GM10847 (cell line): Measurements from ENCODE around the gene IPMK.

Experiments used
- POLR2A ChIP-seq: IDR thresholded peaks from 2 replicates; pipeline ENCODE4 v1.6.1; 2011; ENCODE audit not compliant: insufficient read length; ENCODE audit errors: extremely low read depth

Gene IPMK

DNA sequence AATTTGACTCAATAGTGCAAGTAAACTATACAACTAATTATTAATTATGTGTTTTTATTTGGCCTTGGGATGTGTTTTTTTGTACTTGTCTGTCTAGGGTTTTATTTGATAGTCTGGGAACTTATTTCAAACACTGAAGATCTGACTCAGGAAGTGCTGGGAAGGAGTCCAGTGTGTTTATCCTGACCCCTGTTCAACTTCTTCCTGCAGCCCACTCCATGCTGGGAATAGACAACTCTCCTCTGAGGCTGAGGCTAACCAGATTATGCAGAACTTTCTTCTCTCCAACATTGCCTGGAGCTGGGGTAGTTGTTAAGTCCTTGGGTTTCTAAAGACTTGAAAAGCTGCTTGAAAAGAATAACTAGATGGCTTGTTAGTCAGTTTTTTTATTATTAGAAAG, 8.2 kb upstream of the IPMK start:
- TF ChIP-seq POLR2A: no peak

DNA sequence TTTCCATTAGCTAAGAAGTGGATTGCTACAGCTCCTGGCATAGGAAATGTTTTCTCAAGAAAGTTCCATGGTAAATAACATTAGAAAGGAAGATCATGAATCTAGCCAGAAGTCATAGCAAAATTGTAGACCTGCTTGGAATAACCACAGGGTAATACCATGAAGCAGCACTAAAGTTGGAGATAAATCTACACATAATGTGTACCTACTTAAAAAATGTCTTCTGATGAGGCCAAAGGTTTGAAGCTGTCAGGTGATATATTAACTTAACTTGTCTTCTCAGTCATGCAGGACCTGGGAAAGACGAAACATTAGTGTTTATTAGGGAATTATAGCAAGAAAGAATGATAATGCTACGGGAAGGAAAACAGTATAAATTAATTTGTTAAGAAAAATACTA, 7.6 kb upstream of the IPMK start:
- TF ChIP-seq POLR2A: no peak

DNA sequence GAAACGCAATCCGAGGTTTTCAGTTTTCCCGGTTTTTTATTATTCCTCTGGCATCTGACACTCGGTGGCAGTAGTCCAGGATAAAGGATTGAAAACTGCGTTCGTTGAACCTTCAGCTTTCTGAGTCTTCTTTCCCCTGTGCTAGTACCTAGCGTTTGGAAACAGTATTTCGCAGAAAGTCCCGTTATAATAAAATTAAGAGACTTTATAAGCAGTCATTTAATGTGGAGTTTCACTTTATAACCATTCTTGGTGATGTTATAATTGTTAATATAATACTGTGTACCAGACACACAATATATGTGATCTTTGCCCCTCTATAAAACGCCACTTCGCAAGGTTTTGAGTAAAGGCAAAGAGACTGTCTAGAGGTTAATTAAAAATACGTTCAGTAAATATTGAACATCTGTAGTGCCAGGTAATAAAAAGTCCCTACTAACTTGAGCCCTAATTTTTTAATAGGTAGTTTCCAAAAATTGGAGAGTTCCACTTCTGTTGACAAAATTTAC, 2.1 kb upstream of the IPMK start:
- TF ChIP-seq POLR2A: no peak

DNA sequence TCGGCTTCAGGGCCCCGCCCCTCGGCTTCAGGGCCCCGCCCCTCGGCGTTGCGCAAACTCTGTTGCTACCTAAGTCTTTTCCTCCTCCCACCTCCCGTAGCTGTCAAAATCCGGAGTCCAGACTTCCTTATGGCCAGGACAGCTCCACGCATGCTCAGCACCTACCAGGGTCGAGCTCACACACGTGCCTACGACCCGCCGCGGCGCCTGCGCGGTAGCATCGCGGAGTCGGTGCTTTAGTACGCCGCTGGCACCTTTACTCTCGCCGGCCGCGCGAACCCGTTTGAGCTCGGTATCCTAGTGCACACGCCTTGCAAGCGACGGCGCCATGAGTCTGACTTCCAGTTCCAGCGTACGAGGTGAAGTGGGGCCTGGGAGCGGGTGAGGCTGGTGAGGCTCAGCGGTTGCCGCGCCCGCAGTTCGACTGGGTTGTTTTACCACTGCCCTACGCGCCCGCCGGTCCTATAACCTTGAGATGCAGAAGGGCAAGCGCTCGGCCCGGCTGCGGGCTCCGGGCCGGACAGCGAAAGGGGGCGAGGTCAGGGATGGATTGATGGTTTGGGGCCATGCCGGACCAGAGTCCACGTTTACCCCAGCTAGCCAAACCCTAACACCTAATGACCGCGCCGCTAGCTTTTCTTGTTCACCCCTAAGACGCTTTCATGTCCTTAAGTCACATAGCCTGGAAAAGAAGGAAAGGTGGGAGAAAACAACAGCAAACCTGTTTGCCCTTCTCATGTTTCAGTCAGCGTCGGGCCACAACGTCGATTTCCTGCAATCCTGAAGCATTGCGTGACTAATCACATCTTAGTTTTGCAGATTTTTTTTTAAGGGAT, 1.5 kb upstream of the IPMK start, which contains the start of gene CISD1:
Gene CISD1, plus strand, starts transcription at position 217 of the 836 bp plus-strand sequence. Its CDS starts 112 bp downstream, at position 329.
- TF ChIP-seq POLR2A: peak; percentile 84

DNA sequence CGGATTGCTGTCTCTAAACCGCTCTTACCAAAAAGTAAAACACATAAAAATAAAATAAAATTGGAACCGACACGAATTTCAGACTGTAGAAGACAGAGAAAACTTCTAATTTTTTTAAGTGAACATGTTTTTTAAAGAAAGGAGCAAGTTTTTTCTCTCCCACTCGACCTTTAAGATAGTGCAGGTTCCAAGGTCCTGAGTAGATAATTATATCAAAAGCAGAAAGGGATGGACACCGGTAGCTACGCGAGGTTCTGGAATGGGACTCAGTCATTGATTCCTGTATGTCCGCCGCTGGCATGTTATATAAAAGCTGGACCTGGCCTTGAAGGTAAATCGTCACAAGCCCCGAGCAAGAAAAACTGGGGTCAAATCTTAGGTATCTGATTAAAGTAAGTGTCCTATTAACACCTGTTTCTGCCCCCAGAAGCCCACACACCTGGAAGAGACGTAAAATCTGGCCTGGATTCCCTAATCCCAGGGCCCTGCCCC, 806 bp upstream of the IPMK start:
- no peak for TF ChIP-seq POLR2A

DNA sequence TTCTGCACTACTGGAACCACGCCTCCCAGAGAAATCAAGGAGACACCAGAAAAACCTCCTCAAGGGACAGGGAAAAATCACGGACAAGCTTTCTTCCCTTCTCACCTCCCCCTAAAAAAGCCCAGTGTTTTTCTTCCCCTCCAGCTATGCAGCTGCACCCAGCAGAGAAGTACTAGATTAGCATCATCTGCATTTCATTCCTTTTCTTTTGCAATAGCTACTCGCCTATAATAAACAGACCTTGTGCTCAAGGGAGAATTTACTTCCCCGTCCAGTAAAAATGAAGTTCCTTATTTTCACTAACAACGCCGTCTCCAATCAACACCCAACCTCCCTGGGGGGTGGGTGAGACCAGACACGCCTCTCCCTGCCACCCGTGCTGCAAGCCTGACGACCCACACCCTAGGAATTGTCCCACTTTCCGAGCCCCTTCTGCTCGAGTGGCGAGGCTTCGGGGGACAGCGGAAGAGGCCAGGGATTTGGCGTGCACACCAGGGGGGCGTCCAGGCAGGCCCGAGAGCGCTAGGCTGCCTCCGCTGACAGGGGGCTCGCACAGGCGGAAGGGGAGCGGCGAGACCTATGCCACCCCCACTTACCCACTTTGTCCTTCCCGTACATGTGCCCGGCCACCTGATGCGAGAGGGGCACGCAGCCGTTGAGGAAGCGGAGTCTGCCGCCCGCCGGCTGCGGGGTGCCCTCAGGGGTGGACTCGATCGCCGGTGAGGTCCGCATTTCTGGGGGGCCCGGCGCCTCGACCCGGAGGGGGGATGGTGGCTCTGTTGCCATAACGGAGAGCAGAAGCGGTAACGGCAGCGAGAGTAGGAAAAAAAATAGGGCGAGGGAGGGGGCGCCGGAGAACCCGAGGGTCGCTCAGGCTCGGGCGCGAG, 625 bp downstream of the IPMK start:
- no peak for TF ChIP-seq POLR2A

DNA sequence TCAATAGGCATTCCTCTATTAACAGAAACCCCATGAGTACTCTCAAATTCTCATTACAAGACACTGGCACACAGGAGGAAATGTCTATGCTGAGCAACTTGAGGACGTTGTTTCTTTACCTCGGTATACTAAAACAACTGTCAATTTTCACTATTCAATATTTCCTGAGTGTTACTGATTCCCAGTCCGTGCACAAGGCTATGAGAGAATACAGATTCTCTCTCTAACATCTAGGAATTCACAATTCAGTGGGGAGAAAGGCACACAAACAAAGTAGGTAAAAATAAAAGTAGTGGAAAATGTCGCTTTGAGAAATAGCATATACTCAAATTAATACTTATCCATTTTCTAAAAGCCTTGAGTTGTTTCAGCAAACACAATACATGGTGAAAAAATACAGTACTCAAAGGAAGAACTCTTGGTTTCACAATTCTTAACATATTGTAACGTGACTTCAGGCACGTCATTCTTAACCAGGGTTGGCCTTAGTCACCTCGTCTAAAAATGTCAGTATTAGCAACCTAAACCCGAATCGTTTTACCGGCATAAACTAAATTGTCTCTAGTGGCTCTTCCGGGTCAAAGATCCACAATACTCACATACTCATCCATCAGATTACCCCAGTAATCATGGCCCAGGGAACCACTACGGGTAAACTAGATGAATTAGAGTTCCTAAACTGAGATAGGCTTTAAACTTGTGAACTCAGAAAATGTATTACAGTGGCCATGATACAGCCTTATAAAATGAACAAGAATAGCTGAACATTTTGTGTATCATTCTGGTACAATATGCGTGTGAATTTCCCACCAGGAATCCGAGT, 1.5 kb downstream of the IPMK start:
- TF ChIP-seq POLR2A: no peak

DNA sequence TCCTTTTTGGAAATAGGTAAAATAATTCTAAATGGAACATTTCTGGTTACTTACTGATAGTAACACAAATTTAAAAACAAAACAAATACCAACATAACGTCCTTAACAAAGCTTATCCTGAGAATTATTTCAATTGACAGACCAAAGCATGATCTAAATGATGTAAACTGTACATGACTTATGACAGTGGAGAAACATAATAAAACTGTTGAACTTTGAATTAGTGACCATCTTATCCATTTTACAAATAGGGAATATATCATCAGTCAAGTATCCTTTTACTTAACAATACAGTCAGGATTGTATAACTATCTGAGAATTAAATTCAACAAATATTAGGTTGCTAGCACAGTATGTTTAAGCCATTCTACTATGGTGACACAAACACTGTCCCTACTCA, 2.4 kb downstream of the IPMK start:
- no peak for TF ChIP-seq POLR2A

DNA sequence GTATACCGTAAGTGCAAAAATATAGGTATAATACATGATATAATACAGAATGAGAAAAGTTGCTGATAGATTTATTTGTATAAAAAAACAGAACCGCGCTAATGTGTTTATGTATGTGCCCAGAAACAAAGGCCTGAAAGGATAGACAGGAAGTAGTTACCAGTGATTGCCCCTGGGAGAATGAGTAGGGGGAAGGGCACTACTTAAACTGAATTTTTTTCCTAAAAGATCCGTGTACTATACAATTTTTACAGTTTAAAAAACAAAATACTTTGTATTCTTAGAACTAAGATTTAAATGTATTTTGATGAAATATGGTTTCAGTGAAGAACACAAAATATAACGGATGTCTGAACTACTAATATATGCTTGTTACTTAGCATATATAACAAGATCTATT, 2.9 kb downstream of the IPMK start:
- no peak for TF ChIP-seq POLR2A

DNA sequence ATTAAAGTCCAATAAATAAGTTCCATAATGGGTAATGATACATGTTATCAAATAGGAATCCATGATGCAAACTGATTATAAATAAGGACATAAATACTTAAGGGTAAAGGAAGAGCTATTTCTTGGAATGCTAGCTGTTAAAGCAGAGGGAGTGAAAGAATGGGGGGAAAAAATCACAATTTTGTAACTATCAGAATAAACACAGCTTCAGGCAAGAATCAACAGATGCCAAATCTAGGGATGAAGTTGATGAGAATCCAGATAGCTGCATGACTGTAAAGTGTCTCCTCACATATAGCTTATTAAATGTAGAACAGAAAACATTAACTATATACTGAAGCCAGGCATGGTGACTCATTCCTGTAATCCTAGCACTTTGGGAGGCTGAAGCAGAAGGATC, 4.9 kb downstream of the IPMK start:
- no peak for TF ChIP-seq POLR2A

DNA sequence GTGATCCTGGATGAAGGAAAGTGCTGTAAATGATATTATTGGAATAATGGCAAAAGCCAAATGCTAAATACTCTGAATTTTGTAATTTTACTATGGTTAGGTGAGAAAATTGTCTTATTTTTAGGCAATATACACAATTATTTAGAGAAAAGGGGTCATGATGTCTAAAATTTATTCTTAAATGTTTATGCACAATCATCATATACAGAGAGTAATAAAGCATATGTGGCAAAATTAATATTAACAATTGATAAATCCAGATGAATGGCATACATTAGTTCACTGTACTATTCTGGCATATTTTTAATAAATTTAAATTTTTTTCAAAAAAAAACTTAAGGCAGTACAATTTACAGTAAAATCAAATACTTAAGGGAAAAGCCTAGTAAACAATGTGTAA, 7.4 kb downstream of the IPMK start:
- TF ChIP-seq POLR2A: no peak

DNA sequence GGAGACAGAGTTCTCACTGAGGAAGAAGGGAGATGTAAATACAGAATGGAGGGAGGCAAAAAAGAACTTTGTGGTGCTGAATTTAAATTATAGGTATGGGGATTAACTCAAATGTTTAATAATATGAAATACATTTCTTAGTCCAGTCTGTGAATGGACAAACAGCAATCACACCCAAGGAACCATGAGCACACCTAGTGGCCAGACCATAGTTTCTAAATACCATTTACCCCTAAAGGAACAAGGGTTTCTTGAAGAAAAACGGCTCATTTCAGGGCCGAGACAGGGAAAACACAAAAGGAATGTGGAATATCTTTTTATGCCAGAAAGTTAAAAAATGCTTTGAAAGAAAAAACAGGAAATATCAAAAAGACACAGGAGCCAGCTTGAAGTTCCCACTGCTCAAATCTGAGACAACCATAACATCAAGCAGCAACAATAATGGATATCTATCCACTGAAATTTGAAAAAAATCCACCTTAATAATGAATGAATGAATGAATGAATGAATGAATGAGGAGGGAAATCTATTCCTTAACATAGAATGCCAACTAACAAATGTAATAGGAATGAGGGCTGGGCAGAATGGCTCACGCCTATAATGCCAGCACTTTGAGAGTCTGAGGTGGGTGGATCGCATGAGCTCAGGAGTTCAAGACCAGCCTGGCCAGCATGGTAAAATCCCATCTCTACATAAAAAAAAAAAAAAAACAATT, 8.6 kb downstream of the IPMK start:
- TF ChIP-seq POLR2A: no peak

DNA sequence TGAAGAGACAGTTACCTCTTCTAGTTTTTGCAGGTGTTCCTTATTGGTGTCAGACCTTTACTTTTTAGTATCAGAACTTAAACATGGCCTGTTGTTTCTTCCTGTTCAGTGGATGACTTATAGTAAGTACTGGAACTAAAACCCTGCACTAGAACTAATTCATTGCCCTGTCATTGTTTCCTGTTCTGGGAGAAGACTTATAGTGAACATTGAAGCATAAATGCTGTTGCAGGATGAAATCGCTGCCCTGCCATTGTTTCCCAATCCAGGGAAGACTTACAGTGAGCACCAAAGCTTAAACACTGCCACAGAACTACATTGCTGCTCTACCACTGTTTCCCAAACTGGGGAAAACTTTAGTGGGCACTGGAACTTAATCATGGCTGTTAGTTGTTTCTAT, 13.1 kb downstream of the IPMK start:
- no peak for TF ChIP-seq POLR2A

DNA sequence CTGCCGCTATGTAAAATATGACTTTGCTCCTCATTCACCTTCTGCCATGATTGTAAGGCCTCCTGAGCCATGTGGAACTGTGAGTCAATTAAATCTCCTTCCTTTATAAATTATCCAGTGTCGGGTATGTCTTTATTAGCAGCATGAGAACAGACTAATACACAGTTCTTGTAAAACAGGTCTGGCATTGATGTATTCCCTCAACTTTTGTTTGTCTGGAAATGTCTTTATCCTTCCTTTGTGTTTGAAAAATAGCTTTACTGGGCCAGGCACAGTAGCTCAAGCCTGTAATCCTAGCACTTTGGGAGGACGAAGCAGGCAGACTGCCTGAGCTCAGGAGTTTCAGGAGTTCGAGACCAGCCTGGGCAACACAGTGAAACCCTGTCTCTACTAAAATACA, 14.5 kb downstream of the IPMK start:
- no peak for TF ChIP-seq POLR2A

DNA sequence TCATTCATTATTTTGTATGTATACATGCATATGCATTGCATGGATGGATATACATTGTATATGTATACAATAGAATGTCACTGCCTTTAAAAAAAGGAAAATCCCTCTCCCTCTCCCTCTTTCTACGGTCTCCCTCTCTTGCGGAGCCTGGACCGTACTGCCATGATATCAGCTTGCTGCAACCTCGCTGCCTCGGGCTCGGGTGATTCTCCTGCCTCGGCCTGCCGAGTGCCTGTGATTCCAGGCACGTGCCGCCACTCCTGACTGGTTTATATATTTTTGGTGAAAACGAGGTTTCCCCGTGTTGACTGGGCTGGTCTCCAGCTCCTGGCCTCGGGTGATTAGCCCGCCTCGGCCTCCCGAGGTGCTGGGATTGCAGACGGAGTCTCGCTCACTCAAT, 24.4 kb downstream of the IPMK start:
- TF ChIP-seq POLR2A: no peak

DNA sequence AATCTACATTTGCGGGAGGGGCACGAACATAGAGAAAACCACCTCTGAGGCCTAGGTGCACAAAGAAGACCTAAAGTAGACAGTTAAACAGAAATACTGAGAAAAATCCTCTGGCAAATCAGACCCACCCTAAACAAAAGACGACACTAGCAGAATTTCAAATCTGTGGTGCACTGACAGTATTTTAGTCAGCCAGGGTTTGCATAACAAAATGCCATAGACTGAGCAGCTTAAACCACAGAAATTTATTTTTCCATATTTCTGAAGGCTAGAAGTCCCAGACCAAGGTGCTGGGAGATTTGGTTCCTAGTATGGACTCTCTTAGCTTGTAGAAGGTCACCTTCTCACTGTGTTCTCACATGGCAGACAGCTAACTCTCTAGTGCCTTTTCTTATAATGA, 26.3 kb downstream of the IPMK start:
- TF ChIP-seq POLR2A: no peak
